H9 (cell line): ENCODE data around the gene SLC6A18. TPM values are rescaled to one million over a fixed set of nuclear protein-coding genes. Genes with fewer than 3 reads are reported as not detected.

Source experiments
- DNase-seq: peaks from one replicate; pipeline ENCODE4 v3.0.0-alpha.2; 2017
- H2AFZ ChIP-seq: one replicate; pipeline ENCODE4 v1.6.1; 2013; ENCODE audit warnings: mild to moderate bottlenecking, low read length, control low read depth, moderate library complexity
- H2AK5ac ChIP-seq: 2 replicates; pipeline ENCODE4 v1.6.1; 2013; ENCODE audit warnings: low read length, control low read depth, mixed read lengths; ENCODE audit not compliant: insufficient read length
- H2BK120ac ChIP-seq: one replicate; pipeline ENCODE4 v1.6.1; 2013; ENCODE audit warnings: low read depth, mild to moderate bottlenecking, low read length, control low read depth, inconsistent platforms; ENCODE audit not compliant: poor library complexity, severe bottlenecking
- H2BK12ac ChIP-seq: 2 replicates; pipeline ENCODE4 v1.6.1; 2013; ENCODE audit warnings: low read length, control low read depth, mixed read lengths, low read depth; ENCODE audit not compliant: insufficient read length
- H2BK15ac ChIP-seq: 2 replicates; pipeline ENCODE4 v1.6.1; 2013; ENCODE audit warnings: low read depth, low read length, control low read depth
- H2BK20ac ChIP-seq: one replicate; pipeline ENCODE4 v1.6.1; 2013; ENCODE audit warnings: low read depth, mild to moderate bottlenecking, low read length, control low read depth, inconsistent platforms; ENCODE audit not compliant: poor library complexity, severe bottlenecking
- H2BK5ac ChIP-seq: 2 replicates; pipeline ENCODE4 v1.6.1; 2013; ENCODE audit warnings: low read length, control low read depth, mixed read lengths; ENCODE audit not compliant: insufficient read length
- H3K14ac ChIP-seq: 2 replicates; pipeline ENCODE4 v1.6.1; 2013; ENCODE audit warnings: low read length, control low read depth; ENCODE audit not compliant: insufficient read depth
- H3K18ac ChIP-seq: 2 replicates; pipeline ENCODE4 v1.6.1; 2013; ENCODE audit warnings: low read depth, mild to moderate bottlenecking, mixed read lengths, low read length, control low read depth; ENCODE audit not compliant: insufficient read length
- H3K23ac ChIP-seq: 2 replicates; pipeline ENCODE4 v1.6.1; 2013; ENCODE audit warnings: low read length, control low read depth, mixed read lengths, low read depth; ENCODE audit not compliant: insufficient read length
- H3K23me2 ChIP-seq: 2 replicates; pipeline ENCODE4 v1.6.1; 2013; ENCODE audit warnings: low read depth, mild to moderate bottlenecking, mixed read lengths, low read length, control low read depth; ENCODE audit not compliant: insufficient read length, poor library complexity, severe bottlenecking
- H3K27ac ChIP-seq: 2 replicates; pipeline ENCODE4 v1.5.1; 2013; ENCODE audit warnings: low read length, control low read depth, mixed read lengths, low read depth; ENCODE audit not compliant: insufficient read length
- H3K27me3 ChIP-seq: 2 replicates; pipeline ENCODE4 v1.6.1; 2013; ENCODE audit warnings: low read length, control low read depth, inconsistent platforms; ENCODE audit not compliant: insufficient read depth
- H3K4ac ChIP-seq: 2 replicates; pipeline ENCODE4 v1.6.1; 2013; ENCODE audit warnings: low read depth, mild to moderate bottlenecking, control low read depth, inconsistent platforms, low read length, moderate library complexity
- H3K4me1 ChIP-seq: 2 replicates; pipeline ENCODE4 v1.6.1; 2013; ENCODE audit warnings: low read length, control low read depth, inconsistent platforms; ENCODE audit not compliant: insufficient read depth
- H3K4me2 ChIP-seq: 2 replicates; pipeline ENCODE4 v1.6.1; 2013; ENCODE audit warnings: low read length, control low read depth, mixed read lengths; ENCODE audit not compliant: insufficient read length, insufficient read depth
- H3K56ac ChIP-seq: 2 replicates; pipeline ENCODE4 v1.6.1; 2013; ENCODE audit warnings: low read depth, mild to moderate bottlenecking, mixed read lengths, low read length, control low read depth; ENCODE audit not compliant: insufficient read length
- H3K79me1 ChIP-seq: 2 replicates; pipeline ENCODE4 v1.6.1; 2013; ENCODE audit warnings: low read depth, mild to moderate bottlenecking, moderate library complexity, low read length, control low read depth, inconsistent platforms; ENCODE audit not compliant: insufficient read depth, poor library complexity, severe bottlenecking
- H3K79me2 ChIP-seq: 2 replicates; pipeline ENCODE4 v1.6.1; 2013; ENCODE audit warnings: low read length, control low read depth, inconsistent platforms; ENCODE audit not compliant: insufficient read depth
- H3K9ac ChIP-seq: 2 replicates; pipeline ENCODE4 v1.6.1; 2013; ENCODE audit warnings: low read length, control low read depth, mixed read lengths; ENCODE audit not compliant: insufficient read length; ENCODE audit errors: extremely low read depth
- H3K9me3 ChIP-seq: one replicate; pipeline ENCODE4 v1.6.1; 2013; ENCODE audit warnings: low read depth, low read length, inconsistent platforms; ENCODE audit not compliant: control insufficient read depth
- H3T11ph ChIP-seq: one replicate; pipeline ENCODE4 v1.6.1; 2013; ENCODE audit warnings: mild to moderate bottlenecking, low read length, control low read depth, inconsistent platforms
- H4K20me1 ChIP-seq: one replicate; pipeline ENCODE4 v1.6.1; 2013; ENCODE audit not compliant: control insufficient read depth, insufficient read length, insufficient read depth
- H4K5ac ChIP-seq: 2 replicates; pipeline ENCODE4 v1.6.1; 2013; ENCODE audit warnings: low read depth, mild to moderate bottlenecking, mixed read lengths, low read length, control low read depth; ENCODE audit not compliant: insufficient read length
- H4K8ac ChIP-seq: replicated peaks from 2 replicates; pipeline ENCODE4 v1.6.1; 2013; ENCODE audit warnings: low read length, control low read depth, mixed read lengths, low read depth; ENCODE audit not compliant: insufficient read length
- H4K91ac ChIP-seq: 2 replicates; pipeline ENCODE4 v1.6.1; 2013; ENCODE audit warnings: low read depth, mild to moderate bottlenecking, moderate library complexity, mixed read lengths, low read length, control low read depth; ENCODE audit not compliant: insufficient read length
- H3K27ac Mint-ChIP-seq, 3 experiments: 2 replicates in 2 of 3; 3 replicates in 1 of 3; pipeline ENCODE4 v1.8.0; 2020 to 2021; ENCODE audit warnings: mixed read lengths in 3 of 3, mild to moderate bottlenecking in 1 of 3, moderate library complexity in 1 of 3
- H3K27me3 Mint-ChIP-seq: 2 replicates; pipeline ENCODE4 v1.8.0; 2021; ENCODE audit warnings: low read depth, mild to moderate bottlenecking, moderate library complexity, mixed read lengths
- H3K36me3 Mint-ChIP-seq, 3 experiments: 2 replicates in 2 of 3; 3 replicates in 1 of 3; pipeline ENCODE4 v1.8.0; 2020 to 2021; ENCODE audit warnings: low read depth in 3 of 3, mixed read lengths in 3 of 3; ENCODE audit not compliant: insufficient read depth in 1 of 3
- H3K4me1 Mint-ChIP-seq, 2 experiments: 2 replicates each; pipeline ENCODE4 v1.8.0; 2020; ENCODE audit warnings: mixed read lengths in 2 of 2
- H3K4me3 Mint-ChIP-seq, 2 experiments: 2 replicates in 1 of 2; 3 replicates in 1 of 2; pipeline ENCODE4 v1.8.0; 2020 to 2021; ENCODE audit warnings: mild to moderate bottlenecking in 2 of 2, mixed read lengths in 2 of 2, moderate library complexity in 1 of 2
- H3K9me3 Mint-ChIP-seq, 2 experiments: 2 replicates in 1 of 2; 3 replicates in 1 of 2; pipeline ENCODE4 v1.8.0; 2020; ENCODE audit warnings: mild to moderate bottlenecking in 2 of 2, mixed read lengths in 2 of 2, moderate library complexity in 1 of 2
- CTCF ChIP-seq: fragments of 200-600 bp; sonication (generic); conservative IDR thresholded peaks from 3 replicates; pipeline ENCODE4 v1.8.0; 2021; ENCODE audit warnings: antibody characterized with exemption, mild to moderate bottlenecking
- WGBS: extraction: QIAGEN DNeasy Blood & Tissue Kit; methylation state at CpG from one replicate; pipeline ENCODE4 v1.1.7; 2013; ENCODE audit warnings: missing lambda C conversion rate, low lambda C conversion rate, mixed read lengths; ENCODE audit not compliant: insufficient read length; ENCODE audit errors: extremely low coverage; 5-methylcytosine and 5-hydroxymethylcytosine counted together
- total RNA-seq: library from RNA; stranded (reverse); gene quantifications from 2 replicates; pipeline ENCODE4 v1.2.1, GENCODE V29; 2021

SLC6A18 gene
- total RNA-seq, 1 experiment from 2014 or later = not detected

GRCh38 chr5:1184481-1184880, 40.7 kb upstream of the SLC6A18 start:
- Histone ChIP-seq H3K4ac (no peak overlapping the region), H2BK20ac (no peak overlapping the region), H3K14ac (no peak overlapping the region; the same call in 1 of the 2 replicates), H3K18ac (no peak overlapping the region), H3K4me2 (no peak overlapping the region), H4K91ac (no peak overlapping the region), H2BK120ac (no peak overlapping the region), H2BK15ac (no peak overlapping the region), H3K9me3 (no peaks in the 10 kb centered on the region), H4K8ac (no peak overlapping the region), H3K4me1 (no peaks in the 10 kb centered on the region), H3K27me3 (no peaks in the 10 kb centered on the region), H3T11ph (no peak overlapping the region), H3K9ac (no peak overlapping the region), H2AFZ (no peak overlapping the region), H2BK12ac (no peak overlapping the region), H2BK5ac (no peak overlapping the region), H3K23ac (no peak overlapping the region), H4K5ac (no peak overlapping the region), H3K27ac (no peak overlapping the region), H3K56ac (no peak overlapping the region), H2AK5ac (no peak overlapping the region), H3K79me1 (no peaks in the 10 kb centered on the region), H3K23me2 (no peaks in the 10 kb centered on the region), H4K20me1 (no peaks in the 10 kb centered on the region), H3K79me2 (no peaks in the 10 kb centered on the region)
- no peak for DNase-seq
- Mint-ChIP-seq H3K27ac (no peak overlapping the region), H3K9me3 (no peaks in the 10 kb centered on the region), H3K36me3 (no peaks in the 10 kb centered on the region), H3K4me3 (no peak overlapping the region), H3K27me3 (no peaks in the 10 kb centered on the region), H3K4me1 (peaks cover 5% of the 10 kb centered on the region in 2 experiments; a peak in 2 of 4 replicates)
- no peak for TF ChIP-seq CTCF
- WGBS = no CpG with 5 or more reads among the region's 7 CpGs
